ENCODE data around the gene LSM2.

Gene LSM2

GRCh38 chr6:31778999-31779885 is 27.5 kb downstream of the LSM2 start:
- peaks cover 5% of the 10 kb centered on the region for H3K27me3 ChIP-seq
- H3K4me1 ChIP-seq (ENCODE audit: control insufficient read depth in 1 of 2, insufficient read depth in 1 of 2, low read depth in 1 of 2, low read length in 1 of 2) = peaks cover 4 to 11% of the 10 kb centered on the region in 2 experiments
- no peak overlapping the region for H3K4me3 ChIP-seq (ENCODE audit: low read depth in 1 of 2, low read length in 1 of 2)
- H3K9me3 ChIP-seq = no peaks in the 10 kb centered on the region
- TF ChIP-seq CTCF (IDR thresholded peaks at IDR 0.05) = no peak
- no peak overlapping the region for H3K27ac ChIP-seq
- H3K36me3 ChIP-seq = peaks cover 23% of the 10 kb centered on the region

GRCh38 chr6:31778193-31778592 is 28.6 kb downstream of the LSM2 start:
- TF ChIP-seq CTCF (IDR thresholded peaks at IDR 0.05) = no peak
- Histone ChIP-seq H3K4me1 (ENCODE audit: control insufficient read depth in 1 of 2, insufficient read depth in 1 of 2, low read depth in 1 of 2, low read length in 1 of 2) (peaks cover 4 to 11% of the 10 kb centered on the region in 2 experiments), H3K27ac (no peak overlapping the region), H3K36me3 (peaks cover 23% of the 10 kb centered on the region), H3K4me3 (ENCODE audit: low read depth in 1 of 2, low read length in 1 of 2) (no peak overlapping the region), H3K9me3 (no peaks in the 10 kb centered on the region), H3K27me3 (peaks cover 5% of the 10 kb centered on the region)

DNA sequence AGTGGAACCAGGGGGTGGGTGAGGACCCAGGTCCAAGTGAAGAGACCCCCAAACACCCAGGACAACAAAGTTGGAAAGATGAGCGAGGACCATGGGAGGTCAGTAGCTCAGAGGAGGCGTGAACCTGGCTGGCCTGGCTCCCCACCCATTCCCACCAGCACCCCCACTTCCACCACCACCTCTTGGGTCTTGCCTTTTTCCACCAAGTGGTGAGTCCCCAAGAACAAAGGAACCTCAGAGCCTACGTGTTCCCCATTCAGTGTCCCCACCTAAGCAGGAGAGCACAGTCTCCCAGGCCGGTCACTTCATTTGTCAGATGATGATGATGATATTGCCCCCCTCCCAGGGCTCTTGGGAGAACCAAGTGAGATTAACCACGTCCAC is 29.1 kb downstream of the LSM2 start:
- Histone ChIP-seq H3K36me3 (peaks cover 23% of the 10 kb centered on the region), H3K9me3 (no peaks in the 10 kb centered on the region), H3K27ac (peak overlapping the region; percentile 59)

DNA sequence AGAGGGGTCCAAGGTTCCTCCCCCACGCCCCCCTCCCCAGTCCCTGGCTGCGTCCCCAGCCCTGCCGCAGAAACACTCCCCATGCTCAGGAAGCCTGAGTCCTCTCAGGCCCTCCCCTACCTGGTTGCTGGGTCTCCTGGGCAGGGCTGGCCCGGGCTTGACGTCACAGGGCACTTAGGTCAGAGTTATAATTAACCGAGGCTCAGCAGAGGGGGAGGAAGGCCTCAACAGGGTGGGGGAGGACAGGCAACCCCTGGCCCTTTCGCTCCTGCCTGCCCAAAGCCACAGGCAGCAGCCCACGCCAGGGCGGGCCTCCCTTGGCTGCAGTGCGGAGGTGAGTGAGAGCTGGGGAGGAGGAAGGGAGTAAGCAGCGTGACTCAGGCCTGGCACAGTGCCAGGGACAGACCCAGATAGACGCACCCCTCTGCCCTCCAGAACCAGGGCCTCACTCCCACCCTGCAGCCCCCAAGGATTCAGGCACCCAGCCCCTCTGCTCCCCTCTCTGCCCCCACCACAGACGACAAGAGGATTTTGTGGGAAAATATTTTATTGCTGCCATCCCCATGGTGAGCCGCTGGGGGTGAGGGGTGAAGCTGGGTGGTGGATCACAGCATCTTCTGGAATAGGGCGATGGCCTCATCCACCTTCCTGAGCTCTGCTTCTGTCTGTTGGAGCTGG is 29.6 kb downstream of the LSM2 start, which contains the start of gene VWA7:
VWA7 (minus strand) TSS at position 340 of the 678 bp plus-strand sequence. CDS start 549 bp downstream, outside the sequence.
- TF ChIP-seq CTCF (IDR thresholded peaks at IDR 0.05) = no peak
- H3K4me1 ChIP-seq (ENCODE audit: control insufficient read depth in 1 of 2, insufficient read depth in 1 of 2, low read depth in 1 of 2, low read length in 1 of 2) = peaks cover 4 to 11% of the 10 kb centered on the region in 2 experiments
- no peaks in the 10 kb centered on the region for H3K9me3 ChIP-seq
- peak within 1 kb of the TSS in 1 of 2 experiments; percentile 52 for H3K4me3 ChIP-seq (ENCODE audit: low read depth in 1 of 2, low read length in 1 of 2)
- H3K27me3 ChIP-seq = peaks cover 5% of the 10 kb centered on the region
- H3K36me3 ChIP-seq = peaks cover 19% of the 10 kb centered on the region
- peak within 1 kb of the TSS; percentile 59 for H3K27ac ChIP-seq

More for the DNA sequence above, 29.1 kb downstream of the LSM2 start:
- Histone ChIP-seq H3K4me1 (ENCODE audit: control insufficient read depth in 1 of 2, insufficient read depth in 1 of 2, low read depth in 1 of 2, low read length in 1 of 2) (peaks cover 4 to 11% of the 10 kb centered on the region in 2 experiments), H3K27me3 (peaks cover 5% of the 10 kb centered on the region), H3K4me3 (ENCODE audit: low read depth in 1 of 2, low read length in 1 of 2) (no peak overlapping the region)
- TF ChIP-seq CTCF (IDR thresholded peaks at IDR 0.05) = no peak

- peaks cover 19% of the 10 kb centered on the region for H3K36me3 ChIP-seq
- peak overlapping the region in 1 of 2 experiments; percentile 52 for H3K4me3 ChIP-seq (ENCODE audit: low read depth in 1 of 2, low read length in 1 of 2)
- peaks cover 5% of the 10 kb centered on the region for H3K27me3 ChIP-seq
- no peaks in the 10 kb centered on the region for H3K9me3 ChIP-seq
- TF ChIP-seq CTCF (IDR thresholded peaks at IDR 0.05) = no peak
- H3K4me1 ChIP-seq (ENCODE audit: control insufficient read depth in 1 of 2, insufficient read depth in 1 of 2, low read depth in 1 of 2, low read length in 1 of 2) = peaks cover 4 to 11% of the 10 kb centered on the region in 2 experiments
- peak overlapping the region; percentile 59 for H3K27ac ChIP-seq
Observed at GRCh38 chr6:31776485-31776988, 30.2 kb downstream of the LSM2 start.

Measured in neutrophil (primary cell).